Measurements from ENCODE around the gene ADGRG6.

DNA sequence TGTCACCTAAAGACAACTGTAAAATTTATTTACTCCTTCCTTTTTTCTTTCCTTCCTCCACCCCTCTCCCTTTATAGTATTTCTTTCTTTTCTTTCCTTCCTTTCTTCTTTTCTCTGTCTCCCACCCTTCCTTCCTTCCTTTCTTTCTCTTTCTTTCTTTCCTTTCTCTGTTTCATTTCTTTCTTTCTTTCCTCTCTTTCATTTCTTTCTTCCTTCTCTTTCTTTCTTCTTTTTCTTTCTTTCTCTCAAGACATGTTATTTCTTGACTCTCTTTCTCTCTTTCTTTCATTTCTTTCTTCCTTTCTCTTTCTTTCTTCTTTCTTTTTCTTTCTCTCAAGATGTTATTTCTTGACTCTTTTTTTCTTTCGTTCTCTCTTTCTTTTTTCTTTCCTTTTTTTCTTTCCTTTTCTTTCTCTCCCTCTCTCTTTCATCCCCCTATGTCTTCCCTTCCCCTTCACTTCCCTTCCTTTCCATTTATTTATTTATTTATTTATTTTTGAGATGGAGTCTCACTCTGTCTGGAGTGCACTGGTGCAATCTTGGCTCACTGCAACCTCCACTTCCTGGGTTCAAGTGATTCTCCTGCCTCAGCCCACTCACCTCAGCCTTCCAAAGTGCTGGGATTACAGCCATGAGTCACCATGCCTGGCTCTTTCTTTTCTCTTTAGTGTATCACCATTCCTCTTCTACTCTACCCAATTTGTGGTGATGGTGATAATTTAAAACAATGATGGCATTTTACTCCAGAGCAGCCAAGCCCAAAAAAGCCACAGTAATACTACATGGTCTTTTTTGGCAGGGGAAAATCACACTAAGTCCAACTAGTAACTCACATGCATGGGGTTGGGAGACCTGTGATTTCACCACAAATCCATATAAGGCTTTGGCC is 188.2 kb downstream of the ADGRG6 start:
- TF ChIP-seq, protein P1, sequence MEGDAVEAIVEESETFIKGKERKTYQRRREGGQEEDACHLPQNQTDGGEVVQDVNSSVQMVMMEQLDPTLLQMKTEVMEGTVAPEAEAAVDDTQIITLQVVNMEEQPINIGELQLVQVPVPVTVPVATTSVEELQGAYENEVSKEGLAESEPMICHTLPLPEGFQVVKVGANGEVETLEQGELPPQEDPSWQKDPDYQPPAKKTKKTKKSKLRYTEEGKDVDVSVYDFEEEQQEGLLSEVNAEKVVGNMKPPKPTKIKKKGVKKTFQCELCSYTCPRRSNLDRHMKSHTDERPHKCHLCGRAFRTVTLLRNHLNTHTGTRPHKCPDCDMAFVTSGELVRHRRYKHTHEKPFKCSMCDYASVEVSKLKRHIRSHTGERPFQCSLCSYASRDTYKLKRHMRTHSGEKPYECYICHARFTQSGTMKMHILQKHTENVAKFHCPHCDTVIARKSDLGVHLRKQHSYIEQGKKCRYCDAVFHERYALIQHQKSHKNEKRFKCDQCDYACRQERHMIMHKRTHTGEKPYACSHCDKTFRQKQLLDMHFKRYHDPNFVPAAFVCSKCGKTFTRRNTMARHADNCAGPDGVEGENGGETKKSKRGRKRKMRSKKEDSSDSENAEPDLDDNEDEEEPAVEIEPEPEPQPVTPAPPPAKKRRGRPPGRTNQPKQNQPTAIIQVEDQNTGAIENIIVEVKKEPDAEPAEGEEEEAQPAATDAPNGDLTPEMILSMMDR (tag by site-specific recombination; IDR thresholded peaks at IDR 0.05) = no peak
- TF ChIP-seq, protein P2, sequence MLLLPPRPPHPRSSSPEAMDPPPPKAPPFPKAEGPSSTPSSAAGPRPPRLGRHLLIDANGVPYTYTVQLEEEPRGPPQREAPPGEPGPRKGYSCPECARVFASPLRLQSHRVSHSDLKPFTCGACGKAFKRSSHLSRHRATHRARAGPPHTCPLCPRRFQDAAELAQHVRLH (tag by site-specific recombination; IDR thresholded peaks at IDR 0.05) = no peak
- TF ChIP-seq ZSCAN23 (tag by site-specific recombination; IDR thresholded peaks at IDR 0.05) (no peak), YY1 (tag by site-specific recombination; IDR thresholded peaks at IDR 0.05) (no peak)
